Hematopoietic multipotent progenitor cell treated with erythropoietin and hydrocortisone succinate and interleukin-3 and kit ligand, for 17 days (in vitro differentiated cells): ENCODE measurements around the gene IFT74.

Experiments used
- DNase-seq: peaks from one replicate; pipeline ENCODE4 v3.0.0-alpha.2; 2015; ENCODE audit warnings: low spot score

IFT74 gene

DNA sequence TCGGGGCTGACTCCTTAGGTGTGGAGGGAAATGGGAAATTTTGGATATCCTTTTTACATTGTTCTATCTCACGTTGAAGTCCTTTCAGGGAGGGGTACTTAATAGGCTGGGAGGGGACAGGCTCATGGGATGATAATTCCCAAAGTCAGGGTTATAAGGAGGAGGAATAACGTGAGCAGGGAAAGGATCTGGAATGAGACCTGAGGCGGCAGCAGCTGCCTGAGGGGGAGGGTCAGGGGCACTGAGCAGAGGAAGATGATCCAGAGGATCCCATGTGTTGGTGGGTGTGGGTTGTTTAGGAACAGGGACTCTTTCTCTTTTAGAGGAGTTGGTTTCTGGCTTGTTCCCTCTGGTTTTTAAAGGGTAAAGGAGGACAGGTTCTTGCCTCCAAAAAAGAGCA lies 18.7 kb downstream of the IFT74 start:
- DNase-seq, result no peak

- DNase-seq, result peak; percentile 73
These were observed 19.8 kb downstream of the IFT74 start for GRCh38 chr9:26975728-26976707.

GRCh38 chr9:26983340-26983739 lies 27.1 kb downstream of the IFT74 start:
- DNase-seq, result no peak

- no peak for DNase-seq
These were observed 39.6 kb downstream of the IFT74 start for GRCh38 chr9:26995810-26996209.

- DNase-seq, result no peak
These were observed 47.3 kb downstream of the IFT74 start for GRCh38 chr9:27003426-27004077.

DNA sequence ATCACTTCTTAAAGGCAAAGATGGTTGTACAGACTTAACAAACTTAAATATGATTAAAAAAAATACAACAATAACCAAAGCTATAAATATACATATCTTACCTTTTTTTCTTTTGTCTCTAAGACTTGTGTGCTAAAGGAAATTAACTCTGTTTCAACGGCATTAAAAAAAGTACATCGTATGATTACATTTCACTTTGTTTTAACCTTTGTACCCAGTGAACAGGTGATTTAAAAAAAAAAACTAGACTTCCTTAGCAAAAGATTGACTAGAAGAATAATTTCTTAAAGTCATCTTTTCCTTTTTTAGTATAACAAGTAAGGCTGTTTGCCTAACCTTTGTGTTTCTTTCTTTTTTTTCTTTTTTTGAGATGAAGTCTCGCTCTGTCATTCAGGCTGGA lies 49.3 kb downstream of the IFT74 start, which contains the start of gene LRRC19:
TSS of gene LRRC19 (minus strand) at position 182 of the 400 bp plus-strand sequence. CDS start 5,978 bp downstream, outside the sequence.
- DNase-seq, result no peak

- DNase-seq, result peak; percentile 53
These were observed 63.4 kb downstream of the IFT74 start for GRCh38 chr9:27019589-27019988.

DNA sequence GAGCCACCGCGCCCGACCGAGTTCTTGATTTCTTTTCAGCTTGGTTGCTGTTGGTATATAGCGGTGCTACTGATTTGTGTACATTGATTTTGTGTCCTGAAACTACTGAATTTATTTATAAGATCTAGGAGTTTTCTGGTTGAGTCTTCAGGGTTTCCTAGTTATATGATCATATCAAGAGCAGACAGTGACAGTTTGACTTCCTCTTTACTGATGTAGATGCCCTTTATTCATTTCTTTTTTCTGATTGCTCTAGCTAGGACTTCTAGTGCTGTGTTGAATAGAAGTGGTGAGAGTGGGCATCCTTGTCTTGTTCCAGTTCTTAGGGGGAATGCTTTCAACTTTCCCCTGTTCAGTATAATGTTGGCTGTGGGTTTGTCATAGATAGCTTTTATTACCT lies 66.7 kb downstream of the IFT74 start:
- DNase-seq, result no peak

- DNase-seq, result no peak
These were observed 73.0 kb downstream of the IFT74 start for GRCh38 chr9:27029186-27029585.

GRCh38 chr9:27033815-27034403 lies 77.7 kb downstream of the IFT74 start:
- DNase-seq, result peak; percentile 70

DNA sequence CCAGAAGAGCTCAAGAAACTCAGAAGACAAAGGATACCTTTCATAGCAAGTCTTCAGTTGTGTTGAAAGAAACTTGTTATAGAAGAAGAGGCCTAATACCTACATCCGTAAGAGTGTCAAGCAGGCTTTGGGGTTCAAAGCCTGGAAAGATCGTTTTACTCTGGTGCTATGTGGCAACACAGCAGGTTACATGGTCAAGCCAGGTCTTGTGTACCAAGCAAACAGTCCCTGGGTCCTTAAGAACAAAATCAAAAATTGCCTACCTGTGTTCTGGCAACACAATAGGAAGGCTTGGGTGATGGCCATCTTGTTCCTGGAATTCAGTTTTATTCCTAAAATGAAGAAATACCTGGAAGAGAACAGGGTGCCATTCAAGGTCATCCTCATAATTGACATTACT lies 81.3 kb downstream of the IFT74 start:
- no peak for DNase-seq

GRCh38 chr9:27041746-27042145 lies 85.5 kb downstream of the IFT74 start:
- DNase-seq, result no peak

- DNase-seq, result no peak
These were observed 86.3 kb downstream of the IFT74 start for GRCh38 chr9:27042476-27042875.

DNA sequence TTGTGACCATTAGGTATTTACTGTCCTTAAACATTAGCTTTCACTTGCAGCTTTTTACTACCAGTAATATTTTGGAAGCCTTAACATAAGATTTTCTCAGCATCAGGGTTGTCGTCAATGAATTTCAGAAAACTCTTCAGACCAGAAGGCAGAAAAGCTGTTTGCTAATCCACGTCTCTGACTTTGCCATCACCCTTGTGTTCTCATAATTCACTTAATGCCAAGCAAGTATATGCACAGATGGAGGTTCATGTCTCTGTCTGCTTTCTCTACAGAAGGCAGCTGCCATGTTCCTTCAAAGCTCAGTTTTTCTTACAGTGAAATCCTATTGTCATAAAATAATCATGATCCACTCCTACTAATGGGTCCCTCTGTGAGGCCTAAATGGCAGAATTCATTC lies 87.0 kb downstream of the IFT74 start:
- DNase-seq, result no peak

DNA sequence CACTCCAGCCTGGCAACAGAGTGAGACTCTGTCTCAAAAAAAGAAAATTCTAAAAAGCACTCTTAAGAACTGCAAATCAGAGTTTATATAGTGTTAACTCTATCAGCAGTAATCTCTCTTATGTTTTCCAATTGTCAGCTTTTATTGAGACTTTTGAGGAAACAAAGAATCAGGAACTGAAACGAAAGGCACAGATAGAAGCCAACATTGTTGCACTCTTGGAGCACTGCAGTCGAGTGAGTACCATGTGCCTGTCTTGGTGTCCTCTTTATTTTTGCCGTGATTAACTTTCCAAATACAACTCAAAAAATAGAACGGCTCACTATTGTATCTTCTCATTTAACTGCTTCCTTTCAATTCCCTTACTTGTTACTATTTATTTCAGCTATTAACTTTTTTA lies 90.9 kb downstream of the IFT74 start:
- no peak for DNase-seq

DNA sequence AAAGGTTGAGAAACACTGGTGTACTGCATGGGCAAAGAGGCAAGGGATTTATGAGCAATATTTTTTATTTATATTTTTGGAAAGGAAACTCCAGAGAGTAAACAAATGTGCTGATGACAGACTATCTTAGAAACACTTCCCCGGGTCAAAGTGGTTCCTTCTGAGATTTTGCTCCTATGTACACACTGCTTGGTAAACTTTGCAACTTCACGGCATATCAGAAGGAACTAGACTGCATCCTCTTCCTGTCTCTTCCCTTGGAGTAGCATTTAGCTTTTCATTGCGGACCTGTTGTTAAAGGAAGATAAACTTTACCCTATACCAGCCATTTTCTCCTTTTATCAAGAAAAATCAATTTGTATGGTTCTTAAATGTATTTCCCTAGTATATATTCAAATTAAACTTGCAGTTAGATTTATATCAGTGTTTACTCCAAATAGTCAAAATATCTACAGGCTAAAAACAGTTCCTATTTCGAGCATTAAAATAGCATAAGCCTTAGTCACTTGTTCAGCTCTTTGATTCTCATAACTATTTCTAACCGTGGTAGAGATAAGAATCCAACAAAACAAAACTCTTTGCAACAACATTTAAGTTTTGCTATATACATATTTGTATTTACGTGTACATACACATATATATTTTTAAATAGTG lies 97.3 kb downstream of the IFT74 start:
- no peak for DNase-seq

DNA sequence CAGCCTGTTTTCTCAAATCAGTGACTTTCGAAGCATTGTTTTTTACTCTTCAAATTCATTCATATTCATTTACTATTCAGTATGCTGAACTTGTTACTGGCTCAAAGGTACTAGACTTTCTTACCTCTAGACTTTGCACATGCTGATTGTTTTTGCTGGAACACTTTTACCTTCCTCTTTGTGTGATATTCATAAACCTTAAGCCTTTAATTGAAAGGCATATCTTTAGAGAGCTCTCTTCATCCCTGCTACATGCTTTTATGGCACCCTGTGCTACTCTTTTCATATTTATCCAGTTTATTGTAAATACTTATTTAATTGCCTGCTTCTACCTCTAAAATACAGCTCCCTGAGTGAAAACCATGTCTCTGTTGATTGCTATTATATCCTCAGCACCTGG lies 97.9 kb downstream of the IFT74 start:
- DNase-seq, result no peak

DNA sequence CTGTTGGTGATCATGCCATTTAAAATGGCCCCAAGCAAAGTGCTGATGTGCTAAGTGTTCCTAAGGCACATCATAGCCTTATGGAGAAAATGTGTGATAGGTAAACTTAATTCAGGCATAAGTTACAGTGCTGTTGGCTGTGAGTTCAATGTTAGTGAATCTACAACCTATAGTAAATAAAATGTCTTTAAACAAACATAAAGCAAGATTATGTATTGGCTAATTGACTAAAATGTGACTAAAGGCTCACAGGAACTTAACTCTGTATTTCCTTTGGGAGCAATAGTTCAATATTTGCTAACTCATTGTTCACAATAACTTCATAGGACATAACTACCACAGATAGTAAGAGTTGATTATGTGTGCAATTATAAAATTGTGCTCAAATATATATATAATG lies 98.6 kb downstream of the IFT74 start:
- DNase-seq, result no peak

GRCh38 chr9:27059412-27059811 lies 103.2 kb downstream of the IFT74 start:
- DNase-seq, result no peak

- no peak for DNase-seq
These were observed 103.7 kb downstream of the IFT74 start for GRCh38 chr9:27059907-27060306.

DNA sequence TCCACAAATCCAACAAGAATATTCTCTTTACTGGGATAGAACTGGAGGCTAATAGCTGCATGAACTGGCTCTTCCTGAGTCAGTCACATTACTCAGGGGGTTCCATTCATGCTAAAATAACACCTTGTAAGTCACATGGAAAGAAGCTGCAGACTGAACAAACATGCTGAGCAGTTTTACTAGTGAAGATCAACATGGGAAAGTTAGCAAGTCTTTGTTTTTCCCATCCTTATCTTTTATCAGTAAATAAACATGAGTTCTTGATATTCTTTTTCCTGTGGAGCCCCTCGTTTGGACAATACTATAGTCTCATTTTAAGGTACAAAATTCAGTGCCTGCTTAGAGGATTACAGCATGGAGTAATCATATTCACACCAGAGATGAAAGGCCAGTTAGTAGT lies 109.1 kb downstream of the IFT74 start:
- DNase-seq, result no peak
